ENCODE measurements around the gene GH1. TPM values are rescaled to one million over a fixed set of nuclear protein-coding genes. Genes with fewer than 3 reads are reported as not detected.

The GH1 gene
- total and polyA plus RNA-seq, 4 donors, result not detected

- TF ChIP-seq MAX (IDR thresholded peaks at IDR 0.05), result no peak
- no peak for TF ChIP-seq FOXA2 (IDR thresholded peaks at IDR 0.05)
- TF ChIP-seq RXRA (IDR thresholded peaks at IDR 0.05), result no peak
- Histone ChIP-seq H3K9ac (ENCODE audit: low read depth in 1 of 2, low read length in 2 of 2) (no peak overlapping the region), H3K27ac (ENCODE audit: low read depth in 1 of 2, low read length in 2 of 2) (no peak overlapping the region), H3K4me3 (ENCODE audit: low read depth in 1 of 3, low read length in 3 of 3) (no peak overlapping the region), H3K4me1 (ENCODE audit: control insufficient read depth in 4 of 4, insufficient read depth in 4 of 4, low read length in 3 of 4) (peaks cover 0 to 8% (median 2%) of the 10 kb centered on the region in 4 donors), H3K27me3 (ENCODE audit: control insufficient read depth in 4 of 4, insufficient read depth in 4 of 4, low read length in 3 of 4) (no peaks in the 10 kb centered on the region), H3K9me3 (ENCODE audit: control insufficient read depth in 4 of 4, low read length in 3 of 4) (no peaks in the 10 kb centered on the region), H3K36me3 (ENCODE audit: control insufficient read depth in 4 of 4, insufficient read depth in 3 of 4, low read depth in 1 of 4, low read length in 3 of 4) (no peaks in the 10 kb centered on the region)
- DNase-seq (ENCODE audit: low spot score), result no peak
- 84% methylated on average over 21 of the region's 21 CpGs for WGBS
Observed at GRCh38 chr17:63934183-63935112, 15.8 kb upstream of the GH1 start.

- no peak for TF ChIP-seq HNF4A (conservative IDR thresholded peaks at IDR 0.05)
- peaks cover 0 to 8% (median 2%) of the 10 kb centered on the region in 4 donors for H3K4me1 ChIP-seq (ENCODE audit: control insufficient read depth in 4 of 4, insufficient read depth in 4 of 4, low read length in 3 of 4)
- H3K9ac ChIP-seq (ENCODE audit: low read depth in 1 of 2, low read length in 2 of 2), result no peak overlapping the region
- H3K9me3 ChIP-seq (ENCODE audit: control insufficient read depth in 4 of 4, low read length in 3 of 4), result no peaks in the 10 kb centered on the region
- H3K36me3 ChIP-seq (ENCODE audit: control insufficient read depth in 4 of 4, insufficient read depth in 3 of 4, low read depth in 1 of 4, low read length in 3 of 4), result no peaks in the 10 kb centered on the region
- H3K27me3 ChIP-seq (ENCODE audit: control insufficient read depth in 4 of 4, insufficient read depth in 4 of 4, low read length in 3 of 4), result no peaks in the 10 kb centered on the region
- no peak overlapping the region for H3K27ac ChIP-seq (ENCODE audit: low read depth in 1 of 2, low read length in 2 of 2)
- WGBS, result 93% methylated on average over 8 of the region's 8 CpGs
- no peak for DNase-seq (ENCODE audit: low spot score)
- no peak overlapping the region for H3K4me3 ChIP-seq (ENCODE audit: low read depth in 1 of 3, low read length in 3 of 3)
Observed at GRCh38 chr17:63933598-63933997, 15.0 kb upstream of the GH1 start.

GRCh38 chr17:63932721-63933120 lies 14.1 kb upstream of the GH1 start:
- peaks cover 0 to 8% (median 2%) of the 10 kb centered on the region in 4 donors for H3K4me1 ChIP-seq (ENCODE audit: control insufficient read depth in 4 of 4, insufficient read depth in 4 of 4, low read length in 3 of 4)
- no peak overlapping the region for H3K27ac ChIP-seq (ENCODE audit: low read depth in 1 of 2, low read length in 2 of 2)
- WGBS, result 94% methylated on average over 4 of the region's 4 CpGs
- no peak overlapping the region for H3K9ac ChIP-seq (ENCODE audit: low read depth in 1 of 2, low read length in 2 of 2)
- H3K36me3 ChIP-seq (ENCODE audit: control insufficient read depth in 4 of 4, insufficient read depth in 3 of 4, low read depth in 1 of 4, low read length in 3 of 4), result no peaks in the 10 kb centered on the region
- H3K9me3 ChIP-seq (ENCODE audit: control insufficient read depth in 4 of 4, low read length in 3 of 4), result no peaks in the 10 kb centered on the region
- no peaks in the 10 kb centered on the region for H3K27me3 ChIP-seq (ENCODE audit: control insufficient read depth in 4 of 4, insufficient read depth in 4 of 4, low read length in 3 of 4)
- TF ChIP-seq RAD21 (IDR thresholded peaks at IDR 0.05) (no peak), NR2F2 (IDR thresholded peaks at IDR 0.05) (no peak), GABPA (IDR thresholded peaks at IDR 0.05 in 1 of 2, conservative IDR thresholded peaks at IDR 0.05 in 1 of 2) (no peak), ATF3 (IDR thresholded peaks at IDR 0.05) (no peak), SP1 (IDR thresholded peaks at IDR 0.05) (no peak), FOXA1 (IDR thresholded peaks at IDR 0.05) (no peak), ZBTB33 (IDR thresholded peaks at IDR 0.05) (no peak), TAF1 (conservative IDR thresholded peaks at IDR 0.05) (no peak), RXRA (IDR thresholded peaks at IDR 0.05) (no peak), REST (IDR thresholded peaks at IDR 0.05) (no peak), EGR1 (IDR thresholded peaks at IDR 0.05; ENCODE audit: low read depth in 2 of 2) (no peak), JUND (IDR thresholded peaks at IDR 0.05) (no peak)
- no peak for DNase-seq (ENCODE audit: low spot score)
- H3K4me3 ChIP-seq (ENCODE audit: low read depth in 1 of 3, low read length in 3 of 3), result no peak overlapping the region
